OCI-LY3 (cell line): Measurements from ENCODE around the gene ZDHHC24.

ENCODE experiments used
- EZH2phosphoT487 ChIP-seq: fragments of 200-600 bp; shearing (Covaris generic); IDR thresholded peaks from 2 replicates; pipeline ENCODE4 v1.6.1; 2018; ENCODE audit warnings: antibody characterized with exemption, mixed run types, low read depth
- TF ChIP-seq, protein P1 (sequence below): fragments of 200-600, 300-600 bp; sonication (generic); IDR thresholded peaks from 2 replicates; pipeline ENCODE4 v1.5.1; 2014; ENCODE audit warnings: antibody characterized with exemption, low read length, low read depth

DNA sequence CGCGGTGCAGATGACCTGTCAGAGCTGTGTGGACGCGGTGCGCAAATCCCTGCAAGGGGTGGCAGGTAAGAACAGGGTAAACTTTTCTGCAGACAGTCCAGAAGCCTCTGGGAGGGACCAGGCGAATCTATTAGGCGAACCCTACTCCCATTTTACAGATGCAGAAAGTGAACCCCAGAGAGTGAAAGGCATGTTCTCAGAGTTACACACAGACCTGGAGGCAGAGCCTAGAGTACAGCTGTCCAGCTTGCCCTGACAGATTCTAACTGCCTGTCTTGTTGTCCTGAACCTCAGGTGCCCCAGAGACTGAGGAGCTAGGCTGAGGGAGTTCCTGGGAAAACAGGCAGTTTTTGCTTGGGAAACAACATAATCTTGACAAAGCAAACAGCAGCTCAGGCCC lies 47.8 kb upstream of the ZDHHC24 start:
- TF ChIP-seq, protein P1, sequence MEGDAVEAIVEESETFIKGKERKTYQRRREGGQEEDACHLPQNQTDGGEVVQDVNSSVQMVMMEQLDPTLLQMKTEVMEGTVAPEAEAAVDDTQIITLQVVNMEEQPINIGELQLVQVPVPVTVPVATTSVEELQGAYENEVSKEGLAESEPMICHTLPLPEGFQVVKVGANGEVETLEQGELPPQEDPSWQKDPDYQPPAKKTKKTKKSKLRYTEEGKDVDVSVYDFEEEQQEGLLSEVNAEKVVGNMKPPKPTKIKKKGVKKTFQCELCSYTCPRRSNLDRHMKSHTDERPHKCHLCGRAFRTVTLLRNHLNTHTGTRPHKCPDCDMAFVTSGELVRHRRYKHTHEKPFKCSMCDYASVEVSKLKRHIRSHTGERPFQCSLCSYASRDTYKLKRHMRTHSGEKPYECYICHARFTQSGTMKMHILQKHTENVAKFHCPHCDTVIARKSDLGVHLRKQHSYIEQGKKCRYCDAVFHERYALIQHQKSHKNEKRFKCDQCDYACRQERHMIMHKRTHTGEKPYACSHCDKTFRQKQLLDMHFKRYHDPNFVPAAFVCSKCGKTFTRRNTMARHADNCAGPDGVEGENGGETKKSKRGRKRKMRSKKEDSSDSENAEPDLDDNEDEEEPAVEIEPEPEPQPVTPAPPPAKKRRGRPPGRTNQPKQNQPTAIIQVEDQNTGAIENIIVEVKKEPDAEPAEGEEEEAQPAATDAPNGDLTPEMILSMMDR: no peak
- TF ChIP-seq EZH2phosphoT487: no peak
